GM23338 (cell line): Measurements from ENCODE around the gene ZNF746.

ENCODE experiments used
- CTCF ChIP-seq, 2 experiments: fragments of 200-600 bp in 1 of 2; sonication (generic) in 1 of 2; conservative IDR thresholded peaks; 2 replicates each; pipeline versions ENCODE4 v1.5.1 to v1.6.1; 2016 to 2017; ENCODE audit warnings: antibody characterized with exemption in 2 of 2, low read depth in 2 of 2, mild to moderate bottlenecking in 2 of 2, moderate library complexity in 1 of 2
- EZH2 ChIP-seq: fragments of 200-600 bp; sonication (generic); IDR thresholded peaks from one replicate; pipeline ENCODE4 v1.8.0; 2017; ENCODE audit warnings: antibody characterized with exemption, mild to moderate bottlenecking, low read depth; ENCODE audit not compliant: unreplicated experiment
- EZH2phosphoT487 ChIP-seq: fragments of 200-600 bp; sonication (generic); IDR thresholded peaks from one replicate; pipeline ENCODE4 v1.8.1; 2018; ENCODE audit warnings: antibody characterized with exemption; ENCODE audit not compliant: unreplicated experiment

GRCh38 chr7:149547126-149547525 lies 49.5 kb upstream of the ZNF746 start:
- TF ChIP-seq CTCF (conservative IDR thresholded peaks at IDR 0.05; ENCODE audit: low read depth in 2 of 2) (peak in 1 of 2 experiments; percentile 60; a peak in 3 of 4 replicates), EZH2 (no peak), EZH2phosphoT487 (no peak)
